Inflammatory macrophage treated with lipopolysaccharide for 4 hours (primary cell): Measurements from ENCODE around the gene FGFR4.

ENCODE experiments used
- DNase-seq: peaks from one replicate; pipeline ENCODE4 v3.0.0-alpha.2; 2020

Gene FGFR4

GRCh38 chr5:177103523-177104253 is 17.0 kb downstream of the FGFR4 start:
- DNase-seq = no peak

GRCh38 chr5:177105691-177106476 is 19.2 kb downstream of the FGFR4 start:
- DNase-seq = no peak

- DNase-seq = no peak
These were observed 20.4 kb downstream of the FGFR4 start for GRCh38 chr5:177107159-177107558.

- no peak for DNase-seq
These were observed 23.1 kb downstream of the FGFR4 start for GRCh38 chr5:177109810-177110209.

GRCh38 chr5:177111720-177112394 is 25.1 kb downstream of the FGFR4 start:
- peak; percentile 28 for DNase-seq

- no peak for DNase-seq
These were observed 26.0 kb downstream of the FGFR4 start for GRCh38 chr5:177112589-177113220.

- DNase-seq = peak; percentile 68
These were observed 27.1 kb downstream of the FGFR4 start for GRCh38 chr5:177113566-177114424.

GRCh38 chr5:177116631-177117373 is 30.1 kb downstream of the FGFR4 start:
- peak; percentile 79 for DNase-seq

- no peak for DNase-seq
These were observed 30.8 kb downstream of the FGFR4 start for GRCh38 chr5:177117441-177118045.

- DNase-seq = no peak
These were observed 35.9 kb downstream of the FGFR4 start for GRCh38 chr5:177122566-177122965.

GRCh38 chr5:177123789-177124485 is 37.2 kb downstream of the FGFR4 start:
- no peak for DNase-seq

GRCh38 chr5:177124486-177124991 is 37.8 kb downstream of the FGFR4 start:
- no peak for DNase-seq

- no peak for DNase-seq
These were observed 40.1 kb downstream of the FGFR4 start for GRCh38 chr5:177126771-177127170.

GRCh38 chr5:177128551-177128981 is 41.9 kb downstream of the FGFR4 start:
- DNase-seq = peak; percentile 24

- no peak for DNase-seq
These were observed 43.7 kb downstream of the FGFR4 start for GRCh38 chr5:177130211-177131018.

- no peak for DNase-seq
These were observed 44.3 kb downstream of the FGFR4 start for GRCh38 chr5:177131019-177131320.

GRCh38 chr5:177131352-177132135 is 44.8 kb downstream of the FGFR4 start:
- no peak for DNase-seq
